VCaP (cell line): ENCODE measurements around the gene MALRD1.

ENCODE experiments used
- H3K27ac ChIP-seq: fragments of 450-650 bp; 2 replicates; pipeline ENCODE4 v1.5.1; 2017
- TF ChIP-seq, protein P1 (sequence below): fragments of 450-650 bp; conservative IDR thresholded peaks from 2 replicates; pipeline ENCODE4 v1.5.1; 2017; ENCODE audit warnings: mild to moderate bottlenecking, moderate library complexity

The MALRD1 gene

DNA sequence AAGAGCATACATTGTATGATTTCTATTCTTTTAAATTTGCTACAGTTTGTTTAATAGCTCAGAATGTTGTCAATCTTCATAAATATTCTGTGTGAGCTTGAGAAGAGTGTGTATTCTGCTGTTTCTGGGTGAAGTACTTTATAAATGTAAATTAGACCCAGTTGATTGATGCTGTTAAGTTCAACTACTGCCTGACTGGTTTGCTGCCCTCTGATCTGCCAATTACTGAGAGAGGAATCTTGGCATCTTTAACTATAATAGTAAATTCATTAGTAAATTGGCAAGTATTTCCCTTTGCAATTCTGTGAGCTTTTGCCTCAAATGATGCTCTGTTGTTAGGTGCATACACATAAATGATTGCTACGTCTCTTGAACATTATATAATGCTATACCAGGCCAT is 512.6 kb downstream of the MALRD1 start:
- TF ChIP-seq, protein P1, sequence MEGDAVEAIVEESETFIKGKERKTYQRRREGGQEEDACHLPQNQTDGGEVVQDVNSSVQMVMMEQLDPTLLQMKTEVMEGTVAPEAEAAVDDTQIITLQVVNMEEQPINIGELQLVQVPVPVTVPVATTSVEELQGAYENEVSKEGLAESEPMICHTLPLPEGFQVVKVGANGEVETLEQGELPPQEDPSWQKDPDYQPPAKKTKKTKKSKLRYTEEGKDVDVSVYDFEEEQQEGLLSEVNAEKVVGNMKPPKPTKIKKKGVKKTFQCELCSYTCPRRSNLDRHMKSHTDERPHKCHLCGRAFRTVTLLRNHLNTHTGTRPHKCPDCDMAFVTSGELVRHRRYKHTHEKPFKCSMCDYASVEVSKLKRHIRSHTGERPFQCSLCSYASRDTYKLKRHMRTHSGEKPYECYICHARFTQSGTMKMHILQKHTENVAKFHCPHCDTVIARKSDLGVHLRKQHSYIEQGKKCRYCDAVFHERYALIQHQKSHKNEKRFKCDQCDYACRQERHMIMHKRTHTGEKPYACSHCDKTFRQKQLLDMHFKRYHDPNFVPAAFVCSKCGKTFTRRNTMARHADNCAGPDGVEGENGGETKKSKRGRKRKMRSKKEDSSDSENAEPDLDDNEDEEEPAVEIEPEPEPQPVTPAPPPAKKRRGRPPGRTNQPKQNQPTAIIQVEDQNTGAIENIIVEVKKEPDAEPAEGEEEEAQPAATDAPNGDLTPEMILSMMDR, result no peak
- no peak overlapping the region for H3K27ac ChIP-seq

DNA sequence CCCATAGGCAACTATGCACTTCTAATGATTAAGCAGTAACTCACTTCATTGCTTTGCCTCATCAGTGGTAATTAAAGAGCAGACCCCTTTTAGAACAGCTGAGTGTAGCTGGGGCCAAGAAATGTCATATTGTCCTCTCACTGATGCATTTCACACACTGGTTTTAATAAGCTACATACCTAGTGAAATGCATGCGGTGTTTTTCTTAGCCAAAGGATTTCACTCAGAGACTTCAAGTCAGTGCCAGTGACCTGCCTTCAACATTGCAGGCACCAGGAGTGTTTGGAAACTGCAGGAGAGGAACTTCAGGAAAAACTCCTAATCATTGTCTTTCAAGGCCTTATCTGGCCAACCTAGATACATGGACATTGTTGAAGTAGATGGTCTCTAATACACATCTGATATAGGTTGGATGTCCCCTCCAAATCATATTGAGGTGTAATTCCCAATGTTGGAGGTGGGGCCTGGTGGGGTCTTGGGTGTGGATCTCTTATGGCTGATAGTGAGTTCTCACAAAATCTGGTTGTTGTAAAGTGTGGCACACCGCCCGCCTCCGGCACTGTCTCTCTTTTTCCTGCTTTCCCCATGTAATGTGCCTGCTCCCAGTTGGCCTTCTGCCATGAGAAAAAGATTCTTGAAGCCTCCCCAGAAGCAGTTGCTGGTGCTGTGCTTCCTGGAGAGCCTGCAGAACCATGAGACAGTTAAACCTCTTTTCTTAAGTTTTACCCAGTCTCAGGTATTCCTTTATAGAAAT is 515.0 kb downstream of the MALRD1 start:
- H3K27ac ChIP-seq, result no peak overlapping the region
- TF ChIP-seq, protein P1, result no peak

DNA sequence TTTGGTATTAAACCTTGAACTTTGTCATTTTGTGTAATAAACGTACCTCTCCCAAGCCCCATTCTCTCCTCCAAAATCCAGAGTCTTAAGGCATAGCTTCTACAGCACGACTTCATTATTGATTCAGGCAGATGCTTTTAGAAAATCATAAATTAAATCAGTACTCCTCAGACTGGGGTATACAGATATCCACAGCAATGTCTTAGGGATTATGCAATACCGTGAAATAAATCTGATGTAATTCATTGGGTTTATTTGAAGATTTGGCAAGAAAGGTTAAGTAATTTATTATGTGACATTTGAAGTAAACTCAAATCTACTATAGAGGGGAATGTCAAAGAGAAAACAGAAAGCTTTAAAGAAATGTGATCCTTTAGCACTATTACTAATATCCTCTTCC is 521.5 kb downstream of the MALRD1 start:
- TF ChIP-seq, protein P1, result no peak
- H3K27ac ChIP-seq, result no peak overlapping the region

DNA sequence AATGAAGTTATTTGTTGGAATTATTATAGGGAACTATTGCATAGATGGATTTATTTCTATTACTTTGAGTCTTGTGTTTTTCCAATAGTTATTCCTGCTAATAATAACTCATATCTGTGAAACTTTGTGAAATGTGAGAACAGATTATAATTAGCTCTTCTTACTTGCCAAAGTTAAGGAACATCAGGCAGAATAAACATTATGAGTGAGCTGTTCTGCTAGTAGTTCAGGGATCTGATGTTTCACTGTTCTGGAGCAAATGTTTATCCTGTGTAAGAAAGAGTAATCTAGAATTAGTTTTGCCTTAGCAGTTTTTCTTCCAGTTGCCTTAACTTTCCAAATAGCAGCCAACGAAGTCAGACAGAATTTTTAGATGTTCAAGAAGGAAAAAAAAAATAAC is 522.4 kb downstream of the MALRD1 start:
- H3K27ac ChIP-seq, result no peak overlapping the region
- TF ChIP-seq, protein P1, result no peak

DNA sequence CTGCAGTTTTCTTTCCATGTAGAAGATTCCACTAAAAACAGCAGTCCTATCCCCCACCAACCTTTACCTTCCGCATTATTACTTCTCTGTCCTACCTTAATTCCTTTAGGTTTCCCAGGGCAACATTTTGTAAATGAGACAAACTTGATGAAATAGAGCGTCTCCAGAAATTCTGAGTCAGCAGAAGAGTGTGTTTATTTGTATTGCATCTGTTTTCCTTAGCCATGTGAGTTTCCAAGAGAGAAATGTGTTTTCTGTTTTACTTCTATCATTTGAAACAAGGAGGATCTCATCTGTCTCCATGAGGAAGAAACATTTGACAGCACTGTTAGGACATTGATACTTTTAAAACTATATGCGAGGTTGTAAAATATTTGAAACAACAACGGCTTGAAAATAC is 523.5 kb downstream of the MALRD1 start:
- TF ChIP-seq, protein P1, result no peak
- no peak overlapping the region for H3K27ac ChIP-seq

DNA sequence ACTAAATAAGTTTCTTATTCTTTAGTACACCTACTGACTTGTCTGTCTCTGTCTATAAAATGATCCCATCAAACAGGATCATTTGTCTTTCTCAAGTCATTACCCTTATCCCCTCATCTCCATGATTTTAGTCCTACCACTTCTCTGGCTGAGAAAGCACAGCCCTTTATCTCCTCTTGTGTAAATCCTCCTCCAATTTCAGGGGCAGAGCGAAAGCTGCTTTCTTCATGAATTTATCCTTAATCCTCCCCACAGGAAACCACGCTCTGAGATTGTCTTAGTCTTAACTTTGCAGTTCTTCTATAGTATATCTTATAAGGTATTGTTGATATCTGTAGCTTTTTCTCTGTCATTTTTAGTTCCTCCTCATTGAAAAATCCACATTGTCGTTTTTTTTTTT is 528.0 kb downstream of the MALRD1 start:
- no peak overlapping the region for H3K27ac ChIP-seq
- TF ChIP-seq, protein P1, result no peak

DNA sequence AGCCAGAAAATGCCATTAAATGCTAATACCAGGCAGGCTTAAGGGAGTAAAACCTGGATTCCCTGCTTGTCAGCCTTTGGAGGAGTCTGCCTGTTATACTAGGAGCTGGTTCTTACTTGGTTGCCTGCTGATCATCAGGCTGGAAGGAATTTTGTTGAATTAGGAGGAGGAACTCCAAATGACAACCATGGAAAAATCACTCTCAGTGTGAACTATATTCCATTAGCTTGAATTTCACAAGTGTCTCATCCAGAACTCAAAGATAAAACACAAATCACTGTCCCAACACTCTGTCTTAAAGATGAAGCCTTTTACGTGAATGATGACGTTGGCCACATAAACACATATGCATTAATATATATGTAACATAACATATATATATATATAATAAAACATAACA is 528.8 kb downstream of the MALRD1 start:
- no peak overlapping the region for H3K27ac ChIP-seq
- TF ChIP-seq, protein P1, result no peak
